HFF-Myc (cell line): ENCODE measurements around the gene C17orf114.

Experiments
- DNase-seq: peaks from one replicate; pipeline ENCODE4 v3.0.0-alpha.2; 2011; ENCODE audit warnings: low read depth; ENCODE audit errors: extremely low read depth
- H3K4me3 ChIP-seq: replicated peaks from 2 replicates; pipeline ENCODE4 v1.5.1; 2011; ENCODE audit warnings: low read depth, mild to moderate bottlenecking, control low read depth, low read length
- TF ChIP-seq, protein P1 (sequence below): IDR thresholded peaks from 2 replicates; pipeline ENCODE4 v1.5.1; 2012; ENCODE audit warnings: mild to moderate bottlenecking, low read depth, low read length, control low read depth; ENCODE audit errors: missing control alignments

C17orf114 gene

DNA sequence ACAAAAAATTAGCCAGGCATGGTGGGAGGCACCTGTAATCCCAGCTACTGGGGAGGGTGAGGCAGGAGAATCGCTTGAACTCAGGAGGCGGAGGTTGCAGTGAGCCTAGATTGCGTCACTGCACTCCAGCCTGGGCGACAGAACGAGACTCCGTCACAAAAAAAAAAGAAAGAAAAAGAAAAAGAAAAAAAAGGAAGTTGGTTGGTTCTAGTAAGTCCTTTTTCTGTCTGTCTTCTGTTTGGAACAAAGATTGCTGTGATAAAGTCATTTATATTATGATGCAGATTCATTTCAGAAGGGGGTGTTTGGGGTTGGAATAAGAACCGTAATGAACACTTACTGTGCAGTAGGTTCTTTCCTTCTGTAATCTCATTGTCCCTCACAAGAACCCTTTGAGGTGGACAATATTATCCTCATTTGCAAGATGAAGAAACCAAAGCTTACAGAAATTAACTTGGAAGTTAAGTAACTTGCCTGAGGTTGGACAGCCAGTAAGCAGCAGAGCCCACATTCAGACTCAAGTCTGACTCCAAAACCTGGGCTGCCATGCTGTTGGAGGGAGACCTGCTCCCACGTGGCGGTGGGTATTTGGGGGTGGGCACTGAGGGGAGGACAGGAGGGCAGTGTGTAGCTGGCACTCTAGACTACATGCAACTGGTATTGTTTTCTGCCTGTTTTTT, 41.3 kb upstream of the C17orf114 start:
- no peak overlapping the region for H3K4me3 ChIP-seq
- TF ChIP-seq, protein P1, sequence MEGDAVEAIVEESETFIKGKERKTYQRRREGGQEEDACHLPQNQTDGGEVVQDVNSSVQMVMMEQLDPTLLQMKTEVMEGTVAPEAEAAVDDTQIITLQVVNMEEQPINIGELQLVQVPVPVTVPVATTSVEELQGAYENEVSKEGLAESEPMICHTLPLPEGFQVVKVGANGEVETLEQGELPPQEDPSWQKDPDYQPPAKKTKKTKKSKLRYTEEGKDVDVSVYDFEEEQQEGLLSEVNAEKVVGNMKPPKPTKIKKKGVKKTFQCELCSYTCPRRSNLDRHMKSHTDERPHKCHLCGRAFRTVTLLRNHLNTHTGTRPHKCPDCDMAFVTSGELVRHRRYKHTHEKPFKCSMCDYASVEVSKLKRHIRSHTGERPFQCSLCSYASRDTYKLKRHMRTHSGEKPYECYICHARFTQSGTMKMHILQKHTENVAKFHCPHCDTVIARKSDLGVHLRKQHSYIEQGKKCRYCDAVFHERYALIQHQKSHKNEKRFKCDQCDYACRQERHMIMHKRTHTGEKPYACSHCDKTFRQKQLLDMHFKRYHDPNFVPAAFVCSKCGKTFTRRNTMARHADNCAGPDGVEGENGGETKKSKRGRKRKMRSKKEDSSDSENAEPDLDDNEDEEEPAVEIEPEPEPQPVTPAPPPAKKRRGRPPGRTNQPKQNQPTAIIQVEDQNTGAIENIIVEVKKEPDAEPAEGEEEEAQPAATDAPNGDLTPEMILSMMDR, result no peak
- DNase-seq, result no peak

- no peak overlapping the region for H3K4me3 ChIP-seq
- TF ChIP-seq, protein P1, result no peak
These were observed 40.2 kb upstream of the C17orf114 start for GRCh38 chr17:4842376-4842775.

DNA sequence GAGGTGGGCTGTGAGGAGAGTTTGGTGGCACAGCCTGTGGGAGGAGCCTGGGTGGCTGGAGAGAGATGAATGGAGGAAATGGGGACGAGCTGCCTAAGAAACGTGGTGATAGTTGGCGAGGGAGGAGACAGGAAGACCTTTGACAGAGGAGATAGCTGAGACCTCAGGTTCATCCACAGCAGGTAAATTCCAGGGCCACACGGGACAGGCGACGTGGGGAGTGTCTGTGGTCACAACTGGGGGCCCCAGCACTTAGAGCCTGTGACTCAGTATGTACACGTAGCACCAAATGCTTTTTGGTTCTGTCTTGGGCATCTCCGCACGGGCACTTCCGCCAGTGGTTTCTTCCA, 38.7 kb upstream of the C17orf114 start:
- no peak for DNase-seq
- H3K4me3 ChIP-seq, result no peak overlapping the region
- TF ChIP-seq, protein P1, result no peak

More at GRCh38 chr17:4842376-4842775, 40.2 kb upstream of the C17orf114 start:
- no peak for DNase-seq

GRCh38 chr17:4839965-4840892, 38.1 kb upstream of the C17orf114 start:
- TF ChIP-seq, protein P1, result no peak
- no peak for DNase-seq
- H3K4me3 ChIP-seq, result no peak overlapping the region

DNA sequence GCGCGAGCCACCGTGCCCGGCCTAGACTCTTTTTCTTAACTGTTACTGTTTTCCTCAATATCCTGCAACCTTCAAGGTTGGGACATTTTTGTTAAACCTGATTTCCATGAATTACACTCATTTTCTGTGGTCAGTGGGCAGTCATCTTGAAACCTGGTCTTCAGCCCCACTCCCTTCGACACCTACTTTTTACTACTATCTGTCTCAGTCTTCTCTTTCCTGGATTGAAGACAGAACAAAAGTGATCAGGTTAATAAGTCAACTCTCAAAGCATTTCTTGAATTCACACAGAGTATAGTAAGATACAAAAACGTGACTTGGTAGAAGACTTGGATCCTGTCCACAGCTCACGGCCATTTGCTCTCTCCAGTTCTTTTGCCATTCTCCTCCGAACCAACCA, 37.1 kb upstream of the C17orf114 start:
- no peak for DNase-seq
- H3K4me3 ChIP-seq, result no peak overlapping the region
- TF ChIP-seq, protein P1, result no peak

DNA sequence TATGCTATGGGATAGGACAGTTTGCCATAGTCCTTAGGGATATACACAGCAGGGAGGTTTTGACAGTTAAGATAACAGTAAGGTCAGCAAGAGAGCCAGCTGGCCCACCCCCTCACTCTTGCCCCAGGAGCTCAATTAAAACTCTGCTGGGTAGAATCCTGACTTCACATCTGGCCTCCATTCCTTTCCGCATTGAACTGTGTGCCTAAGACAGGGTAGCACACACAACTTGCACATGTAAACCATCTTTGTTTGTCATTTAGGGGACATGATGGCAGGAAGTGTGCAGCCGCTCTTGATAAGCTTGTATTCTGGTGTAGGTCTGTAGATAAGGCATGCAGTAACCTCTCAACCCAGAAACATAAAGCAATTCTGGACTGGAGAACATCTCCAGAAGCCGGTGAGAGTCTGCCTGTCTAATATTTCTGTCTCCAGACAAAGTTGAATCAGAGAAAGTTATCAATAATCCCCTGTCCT, 36.2 kb upstream of the C17orf114 start:
- H3K4me3 ChIP-seq, result no peak overlapping the region

More for the DNA sequence above, 36.2 kb upstream of the C17orf114 start:
- DNase-seq, result no peak
- TF ChIP-seq, protein P1, result no peak
